NCI-H345 treated with DMSO at 0.1 percent for 48 hours (cell line): ENCODE measurements around the gene MACO1.
"Not testable (repeated sequence)": the region's sequence is repeated elsewhere in the genome, so short reads cannot be mapped to it uniquely, and the experiment has no call there.

Experiments
- DNase-seq: peaks from one replicate; lab custom pipeline; 2025; ENCODE audit not compliant: unreplicated experiment; lab: John Stamatoyannopoulos, UW

MACO1 gene

DNA sequence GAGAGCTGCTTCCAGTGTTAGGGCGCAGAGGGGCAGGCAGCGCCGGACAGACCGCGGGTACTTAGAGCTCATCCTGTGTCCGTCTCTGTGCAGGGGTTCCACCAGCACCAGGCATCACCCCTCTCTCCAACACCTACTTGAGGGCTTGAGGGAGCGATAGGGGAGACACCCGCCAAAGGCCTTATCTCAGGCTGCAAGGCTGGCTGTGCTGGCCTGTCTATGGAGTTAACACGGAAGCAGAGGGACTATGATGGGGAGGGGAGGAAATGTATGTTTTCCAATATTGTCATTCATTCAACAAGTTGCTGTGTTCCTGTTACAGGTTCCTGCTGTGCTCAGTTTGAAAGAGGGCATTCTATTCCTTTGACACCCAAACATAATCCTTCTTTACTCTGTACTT, 10.0 kb upstream of the MACO1 start, which contains the start of gene RHCE:
TSS of gene RHCE (minus strand) at position 111 of the 400 bp plus-strand sequence. CDS start at position 72, 39 bp downstream.
- DNase-seq = not testable (repeated sequence)

DNA sequence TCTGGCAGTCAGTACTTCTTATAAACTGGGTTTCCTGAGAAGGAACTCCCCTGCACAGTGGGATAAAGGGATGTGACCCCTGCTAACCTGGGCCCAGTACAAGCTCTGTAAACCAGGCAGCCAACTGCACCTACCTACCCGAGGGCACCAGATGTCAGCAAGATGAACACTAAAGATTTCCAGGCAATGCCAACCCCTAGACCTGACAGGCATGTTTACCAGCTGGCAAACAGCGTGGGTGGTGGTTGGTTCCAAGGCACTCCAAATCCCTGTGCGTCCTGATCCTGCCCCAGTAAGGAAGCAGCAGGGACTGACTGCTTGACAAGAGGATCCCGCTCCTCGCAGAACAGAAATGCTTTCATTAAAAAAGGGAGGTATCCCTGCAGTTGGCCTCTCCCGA, 7.5 kb upstream of the MACO1 start:
- not testable (repeated sequence) for DNase-seq

DNA sequence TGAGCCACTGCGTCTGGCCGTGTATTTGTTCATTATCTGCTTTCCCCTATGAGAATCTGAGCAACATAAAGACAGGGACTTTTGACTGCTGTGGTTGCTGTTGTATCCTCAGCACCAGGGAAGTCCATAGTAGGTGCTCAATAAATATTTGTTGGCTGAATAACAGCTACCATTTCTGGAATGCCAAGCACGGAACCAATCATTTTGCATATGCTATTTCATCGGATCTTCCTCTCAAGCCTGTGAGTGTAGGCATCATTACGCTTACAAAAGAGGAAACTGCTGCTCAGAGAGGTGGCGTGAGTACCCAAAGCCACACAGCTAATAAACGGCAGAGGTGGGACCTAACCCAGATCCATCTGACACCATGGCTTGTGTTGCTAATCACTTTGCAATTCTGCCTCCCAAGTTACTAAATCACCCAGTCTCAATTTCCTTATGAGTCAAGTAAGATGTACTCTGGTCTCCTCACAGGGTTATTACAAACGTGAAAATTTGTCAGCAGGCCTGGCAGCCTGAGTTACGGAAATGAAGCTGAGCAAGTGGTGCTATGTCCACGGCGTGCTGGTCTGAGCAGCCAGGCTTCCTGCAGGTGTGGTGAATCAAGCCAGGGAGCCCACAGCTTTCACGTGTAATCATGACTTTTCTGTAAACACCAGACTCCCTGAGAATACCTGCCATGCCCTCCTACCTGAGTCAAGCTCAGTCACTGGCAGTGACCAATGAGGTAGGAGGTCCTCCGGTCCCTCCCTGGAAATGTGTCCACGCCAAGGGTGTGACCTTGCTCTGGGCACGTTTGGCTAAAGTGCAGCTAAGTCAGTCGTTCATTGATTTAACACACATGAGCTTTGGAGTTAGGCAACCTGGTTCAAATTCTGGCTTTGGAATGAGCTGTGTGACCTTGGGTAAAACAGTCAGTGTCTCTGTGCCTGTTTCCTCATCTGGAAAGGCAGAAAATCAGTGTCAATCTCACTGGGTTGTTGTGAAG, 5.3 kb upstream of the MACO1 start:
- DNase-seq = no peak

DNA sequence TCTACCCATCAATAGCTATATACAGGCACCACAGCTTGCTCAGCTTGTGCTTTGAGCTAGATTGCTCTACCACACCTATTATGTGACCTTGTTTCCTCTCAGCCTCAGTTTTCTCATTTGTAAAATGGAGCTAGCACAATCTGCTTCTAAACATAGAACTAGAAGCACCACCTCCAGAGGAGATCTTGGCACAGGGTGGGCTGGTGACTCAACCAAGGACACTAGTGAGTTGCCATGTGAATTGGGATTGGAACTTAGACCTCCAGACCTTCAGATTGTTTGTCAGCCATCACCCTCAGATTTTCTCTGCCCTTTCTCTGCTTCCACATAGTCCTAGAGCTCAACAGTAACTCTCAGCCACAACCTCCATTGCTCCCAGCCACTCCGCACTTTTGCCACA, 3.0 kb upstream of the MACO1 start:
- DNase-seq = no peak

DNA sequence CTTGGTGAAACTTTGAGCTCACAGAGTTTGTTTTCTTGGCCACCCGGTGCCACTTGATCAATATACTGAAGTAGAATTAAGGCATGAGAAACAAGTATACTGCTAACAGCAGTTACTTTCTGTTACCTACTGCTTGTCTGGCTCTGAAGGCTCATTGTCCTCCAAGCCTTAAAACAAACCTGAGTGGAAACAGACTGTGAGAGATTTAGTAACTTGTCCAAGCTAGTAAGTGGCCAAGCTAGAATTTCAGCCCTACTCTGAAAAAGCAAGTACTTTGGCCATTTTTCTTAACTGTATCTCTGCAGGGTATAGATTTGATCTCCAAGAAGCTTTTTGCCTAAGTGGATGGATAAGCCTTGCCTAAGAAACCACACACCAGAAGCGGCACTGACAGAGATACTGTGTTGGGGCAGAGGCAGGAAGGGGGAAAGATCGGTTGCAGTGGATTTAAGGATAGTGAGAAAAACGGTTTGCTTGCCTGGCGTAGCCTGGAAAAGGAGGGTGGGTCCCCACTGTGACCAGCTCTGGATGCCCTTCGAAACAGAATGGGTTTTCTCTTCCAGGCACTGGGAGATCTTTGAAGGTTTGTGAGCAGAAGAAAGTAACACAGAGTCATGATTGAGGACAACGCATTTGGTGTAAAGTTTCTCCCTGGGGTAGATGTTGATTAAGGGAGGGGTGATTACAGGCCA, 2.1 kb upstream of the MACO1 start:
- no peak for DNase-seq

DNA sequence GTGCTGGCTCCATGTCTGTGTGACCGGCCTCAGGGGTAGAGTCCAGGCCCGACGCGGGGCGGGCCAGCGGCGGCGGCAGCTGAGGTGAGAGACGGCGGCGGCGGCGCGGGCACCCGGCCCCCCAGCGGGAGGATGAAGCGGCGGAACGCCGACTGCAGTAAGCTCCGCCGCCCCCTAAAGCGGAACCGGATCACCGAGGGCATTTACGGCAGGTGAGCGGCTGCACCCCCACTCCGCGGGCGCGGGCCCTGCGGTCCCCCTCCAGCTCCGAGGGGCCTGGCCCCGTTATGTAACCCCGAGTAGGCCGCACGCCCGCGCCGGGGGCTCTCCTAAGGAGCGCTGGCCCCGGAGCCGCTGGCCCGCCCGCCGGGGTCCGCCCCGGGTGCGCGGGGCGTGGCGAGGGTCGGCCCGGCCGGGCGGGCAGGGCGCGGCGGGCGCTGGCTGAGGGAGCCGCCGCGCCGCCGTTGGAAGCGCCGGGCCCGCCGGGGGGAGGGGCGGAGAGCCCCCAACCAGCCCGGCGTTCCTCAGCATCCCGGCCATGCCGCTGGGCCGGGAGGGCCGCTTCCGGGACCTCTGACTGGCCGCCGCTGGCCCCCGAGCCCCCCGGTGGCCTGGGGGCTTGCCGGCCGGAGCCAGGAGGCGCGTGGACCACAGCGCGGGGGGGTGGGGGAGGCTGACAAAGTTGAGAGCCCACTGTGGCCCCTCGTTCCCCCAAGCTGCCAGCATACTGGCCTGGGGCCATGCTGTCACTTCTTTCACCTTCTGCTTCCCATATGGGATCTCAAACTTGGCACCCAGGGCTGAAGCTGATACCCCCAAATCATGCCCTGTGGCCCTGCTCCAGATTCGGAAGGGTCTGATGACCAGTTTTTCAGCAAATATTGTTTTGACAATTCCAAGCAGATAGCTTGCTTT, 527 bp downstream of the MACO1 start:
- no peak for DNase-seq

DNA sequence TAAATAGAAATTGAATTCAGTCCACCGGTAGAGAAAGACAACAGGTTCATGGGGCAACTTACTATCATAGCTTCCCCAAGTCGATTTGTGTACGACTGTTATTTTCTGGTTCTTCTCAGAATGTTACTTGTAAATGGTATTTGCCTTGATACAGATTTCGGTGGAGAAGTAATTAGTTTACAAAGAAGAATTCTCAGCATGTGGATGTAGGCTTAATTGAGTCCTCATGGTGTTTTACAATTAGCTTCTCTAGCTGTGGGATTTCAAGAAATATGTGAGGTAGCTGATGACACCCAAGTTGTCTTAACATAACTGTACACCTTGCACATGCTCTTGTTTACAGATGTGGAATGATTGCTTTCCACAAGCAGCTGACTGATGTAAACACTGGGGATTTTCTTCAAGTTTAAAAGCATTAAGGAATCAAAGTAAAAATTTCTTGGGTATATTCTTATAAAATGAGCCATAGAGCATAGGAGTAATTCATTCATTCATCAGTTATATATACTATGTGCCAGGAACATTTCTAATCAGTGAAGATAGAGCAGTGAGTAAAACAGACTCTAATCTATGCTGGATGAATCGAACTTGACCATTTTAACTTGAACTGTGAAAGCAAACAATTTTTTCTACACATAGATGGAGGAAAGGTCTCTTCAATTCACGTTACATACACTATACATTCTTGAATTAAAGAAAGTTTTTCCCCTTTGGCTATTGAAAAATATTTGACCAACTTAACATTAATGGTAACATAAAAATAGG, 1.4 kb downstream of the MACO1 start:
- no peak for DNase-seq

DNA sequence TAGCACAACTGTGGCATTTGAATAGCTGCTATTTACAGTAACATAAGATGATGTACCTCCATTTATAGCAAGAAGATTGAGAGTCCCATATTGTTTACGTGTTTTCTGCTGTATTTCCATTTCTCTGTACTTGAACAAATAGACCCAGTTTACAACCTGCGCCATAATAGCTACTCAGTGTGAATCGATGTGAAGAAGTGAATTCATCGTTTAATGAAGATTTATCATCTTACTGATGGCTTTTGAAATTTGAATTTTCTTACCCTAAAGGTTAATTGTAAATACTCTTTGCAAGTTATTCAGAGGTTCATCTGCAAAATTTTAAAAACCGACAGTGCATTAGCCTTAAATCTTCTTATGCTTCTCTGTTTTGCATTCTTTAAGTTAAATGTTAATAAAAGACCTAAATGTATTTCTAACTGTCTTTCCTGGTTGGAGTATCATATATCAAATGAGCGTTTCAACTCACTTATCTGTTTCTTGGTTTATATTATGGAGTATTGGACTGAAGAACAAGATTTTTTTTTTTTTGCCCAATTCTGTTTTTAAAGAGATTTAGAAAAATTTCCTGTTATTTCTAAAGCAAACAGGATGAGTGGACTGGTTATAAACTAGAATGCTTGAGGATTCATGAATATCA, 2.2 kb downstream of the MACO1 start:
- no peak for DNase-seq

DNA sequence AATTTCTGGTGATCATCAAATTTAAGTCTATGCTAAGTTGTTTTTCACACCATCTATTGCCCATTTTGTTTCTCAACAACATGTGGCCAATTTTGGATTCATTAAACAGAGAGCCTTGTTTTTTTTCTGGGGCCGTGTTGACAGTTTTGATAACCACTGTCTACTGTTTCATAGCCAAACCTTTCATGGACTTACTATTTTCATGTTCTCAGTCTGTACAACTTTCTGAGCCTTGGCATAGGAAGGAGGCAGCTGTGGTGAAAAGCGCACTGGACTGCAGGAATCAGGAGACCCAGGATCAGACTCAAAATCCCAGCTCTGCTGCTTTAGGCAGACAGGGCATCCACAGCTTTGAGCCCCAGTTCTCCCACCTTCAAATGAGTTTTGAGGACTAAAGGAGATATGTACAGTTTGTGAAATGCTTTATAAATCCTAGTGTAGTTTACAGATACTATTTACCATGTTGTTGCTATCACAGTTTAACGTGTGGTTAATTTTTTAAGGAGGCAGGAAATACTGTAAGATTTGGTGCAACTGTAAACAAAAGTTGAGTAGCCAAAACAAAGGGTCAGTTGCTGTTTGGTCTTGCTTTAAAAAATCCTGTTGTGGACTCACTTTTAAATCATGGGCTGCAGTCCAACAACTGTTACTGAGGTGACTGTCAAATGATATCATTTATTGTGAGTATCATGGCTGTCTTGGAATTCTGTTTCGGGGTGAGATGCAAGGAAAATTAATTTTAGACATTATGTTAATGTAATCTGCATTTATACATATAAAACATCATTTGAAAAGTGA, 2.9 kb downstream of the MACO1 start:
- DNase-seq = no peak

DNA sequence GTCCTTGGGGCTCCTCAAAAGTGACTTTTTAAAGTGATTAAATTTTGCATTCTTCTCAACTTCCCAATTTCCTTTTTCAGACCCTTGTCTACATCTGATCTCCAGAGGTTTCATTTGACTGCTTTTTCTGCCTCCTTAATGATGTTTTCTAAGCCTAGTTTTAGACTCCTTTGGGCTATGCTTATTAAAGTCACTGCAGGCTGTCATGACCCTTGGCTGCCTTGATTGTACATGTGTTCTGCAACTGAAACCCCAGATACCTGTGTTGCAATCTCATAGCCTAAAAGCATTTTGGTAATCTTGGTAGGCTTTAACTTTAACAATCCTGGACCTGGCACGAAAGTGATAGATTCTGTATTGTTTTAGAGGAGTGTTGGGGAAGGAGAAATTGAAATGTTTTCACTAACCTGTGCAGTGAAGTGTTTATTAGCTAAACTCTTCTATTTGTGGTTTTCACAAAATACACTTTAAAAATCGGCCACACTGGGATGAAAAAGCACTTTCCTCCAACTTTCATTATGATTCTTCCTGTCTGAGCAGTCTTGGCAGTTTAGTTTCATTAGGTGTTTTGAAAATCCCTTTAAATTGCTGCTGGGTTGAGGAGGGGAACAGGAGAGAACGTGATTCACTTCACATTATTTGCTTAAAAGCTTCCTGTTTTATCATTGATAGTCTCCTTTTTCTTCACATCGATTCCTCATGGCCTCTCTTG, 4.9 kb downstream of the MACO1 start:
- no peak for DNase-seq

DNA sequence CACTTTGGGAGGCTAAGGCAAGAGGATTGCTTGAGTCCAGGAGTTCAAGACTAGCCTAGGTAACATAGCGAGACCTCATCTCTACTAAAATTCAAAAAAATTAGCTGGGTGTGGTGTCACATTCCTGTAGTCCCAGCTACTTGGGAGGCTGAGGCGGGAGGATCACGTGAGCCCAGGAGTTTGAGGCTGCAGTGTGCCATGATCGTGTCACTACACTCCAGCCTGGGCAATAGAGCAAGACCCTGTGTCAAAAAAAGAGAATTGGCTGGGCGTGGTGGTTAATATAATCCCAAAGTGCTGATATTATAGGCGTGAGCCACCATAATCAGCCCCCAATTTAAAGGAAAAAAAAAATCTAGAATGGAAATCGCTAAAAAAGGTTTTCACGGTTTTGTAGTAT, 7.0 kb downstream of the MACO1 start:
- DNase-seq = no peak

DNA sequence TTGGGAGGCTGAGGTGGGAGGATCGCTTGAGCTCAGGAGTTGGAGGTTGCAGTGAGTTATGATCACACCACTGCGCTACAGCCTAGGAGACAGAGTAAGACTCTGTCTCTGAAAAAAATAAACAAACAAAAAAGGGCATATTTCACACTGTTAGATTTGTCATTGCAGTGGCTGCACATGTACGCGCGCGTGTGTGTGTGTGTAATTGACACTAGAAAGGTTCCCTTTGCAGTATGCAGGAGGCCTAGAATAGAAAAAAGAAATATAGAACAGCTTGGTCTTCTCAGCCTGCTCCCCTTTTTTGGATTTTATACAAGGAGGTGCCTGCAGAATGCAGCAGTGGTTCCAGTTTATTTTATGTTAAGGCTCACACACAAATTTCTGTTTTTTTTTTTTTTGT, 8.6 kb downstream of the MACO1 start:
- no peak for DNase-seq

DNA sequence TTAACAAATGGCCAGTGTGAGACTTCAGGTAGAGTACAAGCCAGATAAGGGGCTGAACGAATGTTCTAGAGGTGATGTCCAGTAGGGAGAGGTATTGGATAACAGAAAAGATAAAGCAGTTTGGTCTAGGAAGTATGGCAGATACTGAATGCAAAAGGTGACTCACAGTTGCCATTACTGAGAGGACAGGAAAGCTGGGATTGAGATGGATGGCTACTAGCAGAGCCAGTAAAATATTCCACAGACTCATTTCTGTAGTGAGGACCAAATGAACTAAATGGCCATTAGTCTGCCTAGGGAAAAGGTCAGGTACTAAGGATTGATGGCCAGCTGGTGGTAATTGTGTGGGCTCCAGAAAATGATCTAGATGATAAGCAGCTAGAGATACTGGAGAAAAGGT, 11.5 kb downstream of the MACO1 start:
- DNase-seq = no peak

DNA sequence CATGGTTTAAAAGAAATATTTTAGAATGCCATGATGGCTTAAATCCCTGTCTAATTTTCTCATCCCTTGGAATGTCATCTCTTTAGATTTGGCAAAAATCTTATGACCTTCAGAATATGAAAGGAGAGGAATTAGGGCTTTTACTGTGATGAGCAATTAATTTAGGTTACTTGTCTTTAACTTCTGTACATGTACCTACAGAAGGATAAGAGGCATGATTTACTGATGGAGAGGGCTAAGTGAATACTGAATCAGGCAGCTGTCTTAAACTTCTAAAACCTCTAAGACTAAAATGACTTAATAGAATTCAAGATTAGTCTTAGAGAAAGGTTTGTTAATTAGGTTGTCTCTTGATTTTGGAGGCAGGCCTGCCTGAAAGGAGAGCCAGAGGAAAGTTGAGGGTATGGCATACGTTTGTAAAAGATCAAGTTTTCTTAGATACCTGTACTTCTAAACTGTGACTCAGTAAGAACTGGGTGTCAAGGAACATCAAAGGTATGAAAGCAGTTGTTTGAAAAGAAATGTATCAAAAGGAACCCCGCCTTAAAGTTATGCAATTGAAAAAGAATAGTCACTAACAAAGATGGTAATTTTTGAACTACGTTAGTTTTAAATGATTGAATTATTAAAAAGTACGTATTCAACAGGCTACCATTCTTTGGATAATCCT, 12.5 kb downstream of the MACO1 start:
- no peak for DNase-seq

DNA sequence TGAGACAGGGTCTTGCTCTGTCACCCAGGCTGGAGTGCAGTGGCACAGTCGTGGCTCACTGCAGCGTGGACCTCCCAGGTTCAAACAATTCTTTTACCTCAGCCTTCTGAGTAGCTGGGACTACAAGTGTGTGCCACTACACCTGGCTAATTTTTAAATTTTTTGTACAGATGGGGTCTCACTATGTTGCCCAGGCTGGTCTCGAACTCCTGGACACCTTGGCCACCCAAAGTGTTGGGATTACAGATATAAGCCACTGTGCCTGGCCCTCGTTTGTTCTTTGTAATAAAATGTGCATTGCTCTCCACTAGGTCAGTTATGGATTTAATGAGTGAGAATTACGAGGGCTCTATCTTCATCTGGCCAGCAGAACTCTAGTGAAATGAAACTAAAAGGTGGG, 13.9 kb downstream of the MACO1 start:
- not testable (repeated sequence) for DNase-seq

DNA sequence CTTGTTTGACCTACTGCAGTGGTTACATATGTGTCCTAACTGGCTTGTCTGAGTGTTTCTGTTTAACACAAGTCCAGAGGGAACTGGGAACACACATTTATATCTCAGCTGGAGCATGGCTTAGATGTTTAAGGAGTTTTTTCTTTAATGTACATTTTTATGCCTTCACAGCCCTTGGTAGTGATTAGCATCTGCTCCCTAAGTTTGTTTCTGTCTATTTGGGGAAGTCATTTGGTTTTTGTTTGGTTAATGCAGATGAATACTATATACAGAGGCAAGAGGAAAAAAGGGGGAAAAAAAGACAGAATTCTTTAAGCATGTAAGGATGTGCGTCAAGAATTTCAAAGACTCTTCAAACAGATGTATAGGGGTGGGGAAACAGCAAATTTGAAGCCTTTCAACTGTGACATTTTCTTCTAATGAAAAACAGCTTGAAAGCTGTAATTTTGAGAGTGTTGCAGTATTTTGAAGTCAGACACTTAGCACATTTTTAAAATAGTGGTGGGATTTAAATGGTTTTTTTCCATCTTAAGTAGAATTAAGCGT, 15.4 kb downstream of the MACO1 start:
- no peak for DNase-seq

DNA sequence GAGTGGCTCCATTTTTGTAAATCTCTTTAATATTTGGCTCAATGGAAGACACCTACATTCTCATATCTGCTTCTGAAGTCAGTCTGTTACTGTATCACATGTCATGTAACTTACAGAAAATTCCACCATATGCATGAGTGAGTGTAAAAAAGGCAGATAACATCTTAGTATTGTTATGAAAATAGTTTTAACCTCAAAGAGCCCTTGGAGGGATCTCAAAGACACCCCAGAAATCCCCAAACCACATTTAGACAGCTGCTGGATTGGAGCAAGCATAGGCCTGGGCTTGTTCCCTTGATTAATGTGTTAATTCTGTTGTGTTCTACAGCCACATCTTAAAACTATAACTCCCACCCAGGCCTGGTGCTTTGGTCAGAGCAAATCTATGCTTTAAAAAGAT, 16.9 kb downstream of the MACO1 start:
- DNase-seq = no peak

DNA sequence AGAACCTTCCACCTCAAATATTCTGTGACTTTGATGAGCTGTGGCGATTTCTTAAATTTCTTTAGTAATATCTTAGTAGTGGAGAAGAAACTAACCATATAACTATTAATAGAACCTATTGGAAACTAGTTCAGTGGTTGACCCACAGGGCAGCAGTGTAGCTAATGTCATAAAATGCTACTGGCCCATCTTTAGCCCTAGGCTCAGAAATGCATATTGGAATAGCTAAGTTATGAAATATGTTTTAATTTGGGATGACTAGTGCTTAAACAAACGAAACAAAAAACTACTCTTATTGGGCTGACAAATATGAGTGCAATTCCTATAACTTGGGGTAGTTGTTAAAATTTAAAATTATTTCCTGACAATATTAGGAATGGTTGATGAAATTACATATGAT, 20.2 kb downstream of the MACO1 start:
- no peak for DNase-seq
